Prostate gland (tissue), 2 donors: ENCODE results near the gene PPFIA3.

Experiments used
- POLR2A ChIP-seq: fragments of 450-650 bp; IDR thresholded peaks from one replicate; pipeline ENCODE4 v1.6.1; 2016; ENCODE audit warnings: antibody characterized with exemption, mild to moderate bottlenecking
- TF ChIP-seq, protein P1 (sequence below), 4 experiments: fragments of 200-600 bp in 2 of 4; fragments of 450-650 bp in 2 of 4; sonication (generic) in 2 of 4; IDR thresholded peaks; 1 replicate in 3 of 4; 2 replicates in 1 of 4; pipeline ENCODE4 v1.5.1; 2016 to 2019; ENCODE audit warnings: antibody characterized with exemption in 4 of 4, mild to moderate bottlenecking in 2 of 4, moderate library complexity in 2 of 4

- TF ChIP-seq, protein P1, sequence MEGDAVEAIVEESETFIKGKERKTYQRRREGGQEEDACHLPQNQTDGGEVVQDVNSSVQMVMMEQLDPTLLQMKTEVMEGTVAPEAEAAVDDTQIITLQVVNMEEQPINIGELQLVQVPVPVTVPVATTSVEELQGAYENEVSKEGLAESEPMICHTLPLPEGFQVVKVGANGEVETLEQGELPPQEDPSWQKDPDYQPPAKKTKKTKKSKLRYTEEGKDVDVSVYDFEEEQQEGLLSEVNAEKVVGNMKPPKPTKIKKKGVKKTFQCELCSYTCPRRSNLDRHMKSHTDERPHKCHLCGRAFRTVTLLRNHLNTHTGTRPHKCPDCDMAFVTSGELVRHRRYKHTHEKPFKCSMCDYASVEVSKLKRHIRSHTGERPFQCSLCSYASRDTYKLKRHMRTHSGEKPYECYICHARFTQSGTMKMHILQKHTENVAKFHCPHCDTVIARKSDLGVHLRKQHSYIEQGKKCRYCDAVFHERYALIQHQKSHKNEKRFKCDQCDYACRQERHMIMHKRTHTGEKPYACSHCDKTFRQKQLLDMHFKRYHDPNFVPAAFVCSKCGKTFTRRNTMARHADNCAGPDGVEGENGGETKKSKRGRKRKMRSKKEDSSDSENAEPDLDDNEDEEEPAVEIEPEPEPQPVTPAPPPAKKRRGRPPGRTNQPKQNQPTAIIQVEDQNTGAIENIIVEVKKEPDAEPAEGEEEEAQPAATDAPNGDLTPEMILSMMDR (IDR thresholded peaks at IDR 0.05): no peak
- no peak for TF ChIP-seq POLR2A
Observed at GRCh38 chr19:49168421-49168820, 49.1 kb downstream of the PPFIA3 start.
